HTR-8/SVneo (cell line): ENCODE results near the gene YWHAE.
"Not testable (repeated sequence)": the region's sequence is repeated elsewhere in the genome, so short reads cannot be mapped to it uniquely, and the experiment has no call there.

ENCODE experiments used
- DNase-seq: peaks from one replicate; pipeline ENCODE4 v3.0.0; 2011; ENCODE audit warnings: low spot score, mixed read lengths; ENCODE audit not compliant: insufficient read length
- FAIRE-seq: peaks from 2 replicates; lab custom pipeline; 2011; peaks lifted over from hg19 to GRCh38; lab: Jason Lieb, UNC

Gene YWHAE

DNA sequence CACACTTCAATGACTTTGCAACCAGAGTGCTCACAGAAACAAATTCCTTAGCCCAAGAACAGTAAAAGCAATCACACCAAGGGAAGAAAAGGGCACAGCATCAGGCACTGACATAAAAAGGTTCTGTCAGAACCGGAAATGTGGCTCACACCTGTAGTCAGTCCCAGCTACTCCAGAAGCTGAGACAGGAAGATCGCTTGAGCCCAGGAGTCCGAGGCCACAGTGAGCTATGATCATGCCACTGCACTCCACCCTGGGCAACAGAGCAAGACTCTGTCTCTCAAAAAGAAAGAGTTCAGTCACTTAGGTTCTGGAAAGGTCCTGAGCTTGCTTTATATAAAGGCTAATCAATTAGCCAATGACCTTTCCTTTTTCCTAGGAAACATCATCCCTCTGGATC is 22.7 kb downstream of the YWHAE start:
- no peak for FAIRE-seq

DNA sequence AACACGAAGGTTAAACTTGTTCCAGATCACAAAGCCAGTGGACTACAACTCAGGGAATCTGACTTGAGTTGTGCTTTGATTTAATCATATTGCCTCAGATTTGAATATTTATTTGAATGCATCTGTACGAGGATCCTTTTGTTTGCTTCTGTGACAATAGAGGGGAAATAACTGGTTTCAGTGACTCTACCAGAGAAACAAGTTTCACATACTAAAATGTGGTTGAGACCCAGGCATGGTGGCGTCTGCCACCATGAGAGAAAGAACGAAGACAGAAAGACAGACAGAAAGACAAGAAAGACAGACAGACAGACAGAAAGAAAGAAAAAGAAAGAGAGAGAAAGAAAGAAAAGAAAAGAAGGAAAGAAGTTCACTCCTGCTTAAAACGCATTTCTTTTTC is 24.0 kb downstream of the YWHAE start:
- DNase-seq (no peak), FAIRE-seq (no peak)

More for the DNA sequence above, 22.7 kb downstream of the YWHAE start:
- no peak for DNase-seq

DNA sequence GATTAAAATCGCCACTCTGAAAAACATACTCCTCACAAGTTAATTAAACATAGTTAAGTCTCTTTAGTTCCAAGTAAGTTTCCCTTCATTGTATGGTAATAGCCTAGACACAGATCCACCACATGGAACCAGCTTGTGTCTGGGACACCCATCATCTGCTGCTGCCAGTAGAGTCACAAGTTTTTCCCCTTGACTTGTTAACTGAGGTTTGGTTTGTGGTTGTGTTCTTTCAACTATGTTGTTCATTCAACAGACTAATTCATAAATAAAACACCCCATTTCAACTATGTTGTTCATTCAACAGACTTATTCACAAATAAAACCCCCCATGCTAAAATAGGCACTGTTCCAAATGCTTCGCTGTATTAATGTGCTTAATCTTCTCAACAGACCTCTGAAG is 24.4 kb downstream of the YWHAE start:
- FAIRE-seq = no peak
- no peak for DNase-seq

DNA sequence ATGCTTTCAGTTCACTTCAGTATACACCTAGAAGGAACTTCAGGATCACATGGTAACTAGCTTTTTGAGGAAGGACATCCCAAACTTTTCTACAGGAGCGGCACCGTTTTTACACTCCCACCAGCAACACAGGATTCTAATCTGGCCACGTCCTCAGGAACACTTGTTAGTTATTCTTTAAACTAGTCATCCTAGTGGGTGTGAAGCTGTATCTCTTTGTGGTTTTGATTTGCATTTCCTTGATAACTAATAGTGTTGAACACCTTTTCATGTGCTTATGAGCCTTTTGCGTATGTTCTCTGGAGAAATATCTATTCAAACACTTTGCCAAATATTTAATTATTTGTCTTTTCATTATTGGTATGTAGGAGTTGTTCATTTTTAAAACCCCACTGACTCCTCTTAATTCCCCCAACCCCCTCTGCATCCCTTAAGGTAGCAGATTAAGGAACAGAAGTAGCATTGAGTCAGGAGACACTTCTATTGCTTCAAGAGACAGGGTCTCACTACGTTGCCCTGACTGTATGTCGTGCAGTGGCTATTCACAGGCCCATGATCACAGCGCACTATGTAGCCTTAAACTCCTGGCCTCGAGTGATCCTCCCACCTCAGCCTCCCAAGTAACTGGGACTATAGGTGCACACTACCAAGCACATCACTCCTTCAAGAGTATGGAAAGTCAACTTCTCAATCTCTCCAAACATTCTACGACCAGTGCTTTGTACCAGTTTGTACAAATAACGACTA is 25.4 kb downstream of the YWHAE start:
- no peak for FAIRE-seq
- DNase-seq = no peak

DNA sequence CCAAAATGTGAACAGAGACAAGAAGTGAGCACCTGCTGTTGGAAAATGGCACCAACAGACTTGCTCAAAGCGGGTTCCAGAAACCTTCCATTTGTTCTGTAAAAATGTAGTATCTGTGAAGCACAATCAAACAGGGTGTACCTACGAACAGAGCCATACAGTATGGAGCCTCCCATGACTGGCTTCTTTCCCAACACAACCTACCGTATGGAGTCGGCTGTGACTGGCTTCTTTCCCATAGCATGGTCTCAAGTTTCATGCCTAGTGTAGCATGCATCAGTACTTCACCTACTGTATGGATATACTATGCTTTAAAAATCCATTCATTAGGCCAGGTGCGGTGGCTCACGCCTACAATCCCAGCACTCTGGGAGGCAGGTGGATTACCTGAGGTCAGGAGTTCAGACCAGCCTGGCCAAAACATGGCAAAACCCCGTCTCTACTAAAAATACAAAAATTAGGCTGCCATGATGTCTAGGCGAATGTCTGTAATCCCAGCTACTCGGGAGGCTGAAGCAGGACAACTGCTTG is 26.2 kb downstream of the YWHAE start:
- FAIRE-seq (no peak), DNase-seq (no peak)

DNA sequence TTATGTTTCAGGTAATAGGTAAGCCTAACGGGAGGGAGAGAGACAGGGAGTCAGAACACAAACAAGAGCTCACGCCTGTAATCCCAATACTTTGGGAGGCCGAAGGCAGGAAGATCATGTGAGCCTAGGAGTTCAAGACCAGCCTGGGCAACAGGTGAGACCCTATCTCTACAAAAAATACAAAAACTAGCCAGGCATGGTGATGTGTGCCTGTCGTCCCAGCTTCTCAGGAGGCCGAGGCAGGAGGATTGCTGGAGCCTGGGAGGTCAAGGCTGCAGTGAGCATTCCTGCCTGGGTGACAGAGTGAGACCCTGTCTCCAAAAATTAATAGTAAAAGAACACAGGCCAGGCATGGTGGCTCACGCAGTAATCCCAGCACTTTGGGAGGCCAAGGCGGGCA is 27.4 kb downstream of the YWHAE start:
- DNase-seq (no peak), FAIRE-seq (no peak)

DNA sequence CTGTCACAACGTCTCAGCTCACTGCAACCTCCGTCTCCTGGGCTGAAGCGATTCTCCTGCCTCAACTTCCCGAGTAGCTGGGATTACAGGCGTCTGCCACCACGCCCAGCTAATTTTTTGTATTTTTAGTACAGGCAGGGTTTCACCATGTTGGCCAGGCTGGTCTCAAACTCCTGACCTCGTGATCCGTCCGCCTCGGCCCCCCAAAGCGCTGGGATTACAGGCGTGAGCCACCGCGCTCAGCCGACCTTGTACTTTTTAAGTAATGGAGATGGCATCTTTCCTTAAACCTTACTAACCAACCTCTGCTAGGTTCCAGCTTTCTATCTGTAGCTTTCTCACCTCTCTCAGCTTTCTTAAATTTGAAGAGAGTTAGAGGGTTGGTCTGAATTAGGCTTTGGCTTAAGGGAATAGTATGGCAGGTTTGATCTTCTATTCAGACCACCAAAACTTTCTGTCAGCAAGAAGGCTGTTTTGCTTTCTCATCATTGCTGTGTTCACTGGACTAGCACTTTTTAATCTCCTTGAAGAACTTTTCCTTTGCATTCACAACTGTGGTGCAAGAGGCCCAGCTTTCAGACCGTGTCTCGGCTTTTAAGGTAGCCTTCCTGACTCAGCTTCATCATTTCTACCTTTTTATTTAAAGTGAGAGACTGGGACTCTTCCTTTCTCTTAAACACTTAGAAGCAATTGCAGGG is 28.0 kb downstream of the YWHAE start:
- no peak for DNase-seq
- FAIRE-seq = no peak

DNA sequence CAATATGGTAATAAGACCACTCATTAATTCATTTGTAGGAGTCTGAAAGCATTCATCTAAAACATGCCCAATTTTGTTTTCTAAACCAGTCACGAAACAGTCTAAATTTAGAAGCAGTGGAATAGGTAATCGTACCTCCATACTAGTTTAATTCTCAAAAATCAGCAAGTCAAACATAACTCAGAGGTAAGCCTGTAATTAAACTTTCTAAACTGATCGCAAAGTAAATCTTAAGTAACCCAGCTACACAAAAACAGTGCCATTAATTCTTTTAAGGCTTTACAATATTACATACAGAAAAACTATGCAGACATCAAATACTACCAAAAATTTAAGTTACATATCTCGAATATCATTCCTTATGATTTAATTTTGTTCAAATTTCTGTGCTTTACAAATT is 31.4 kb downstream of the YWHAE start:
- FAIRE-seq = no peak
- DNase-seq = no peak

DNA sequence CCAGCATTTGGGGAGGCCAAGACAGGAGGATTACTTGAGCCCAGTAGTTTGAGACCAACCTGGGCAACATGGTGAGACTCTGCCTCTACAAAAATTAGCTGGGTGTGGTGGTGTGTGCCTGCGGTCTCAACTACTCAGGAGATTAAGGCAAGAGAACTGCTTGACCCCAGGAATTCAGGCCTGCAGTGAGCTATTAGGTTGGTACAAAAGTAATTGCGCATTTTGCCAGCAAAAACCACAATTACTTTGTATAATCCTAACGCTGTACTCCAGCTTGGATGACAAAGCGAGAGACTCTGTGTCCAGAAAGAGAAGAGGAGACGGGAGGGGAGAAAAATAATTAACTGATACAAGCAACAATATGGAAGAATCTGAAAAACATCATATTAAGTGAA is 32.7 kb downstream of the YWHAE start:
- FAIRE-seq (no peak), DNase-seq (no peak)

DNA sequence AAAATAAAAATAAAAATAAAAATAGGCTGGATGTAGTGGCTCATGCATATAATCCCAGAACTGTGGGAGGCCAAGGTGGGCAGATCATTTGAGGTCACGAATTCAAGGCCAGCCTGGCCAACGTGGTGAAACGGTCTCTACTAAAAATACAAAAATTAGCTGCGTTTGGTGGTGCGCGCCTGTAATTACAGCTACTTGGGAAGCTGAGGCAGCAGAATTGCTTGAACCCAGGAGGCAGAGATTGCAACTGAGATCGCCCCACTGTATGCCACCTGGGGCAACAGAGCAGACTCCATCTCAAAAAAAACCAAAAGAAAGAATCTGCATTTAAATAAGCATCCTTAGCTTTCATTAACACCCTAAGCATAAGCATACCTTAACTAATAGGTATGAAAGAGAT is 33.8 kb downstream of the YWHAE start:
- FAIRE-seq = no peak
- no peak for DNase-seq

DNA sequence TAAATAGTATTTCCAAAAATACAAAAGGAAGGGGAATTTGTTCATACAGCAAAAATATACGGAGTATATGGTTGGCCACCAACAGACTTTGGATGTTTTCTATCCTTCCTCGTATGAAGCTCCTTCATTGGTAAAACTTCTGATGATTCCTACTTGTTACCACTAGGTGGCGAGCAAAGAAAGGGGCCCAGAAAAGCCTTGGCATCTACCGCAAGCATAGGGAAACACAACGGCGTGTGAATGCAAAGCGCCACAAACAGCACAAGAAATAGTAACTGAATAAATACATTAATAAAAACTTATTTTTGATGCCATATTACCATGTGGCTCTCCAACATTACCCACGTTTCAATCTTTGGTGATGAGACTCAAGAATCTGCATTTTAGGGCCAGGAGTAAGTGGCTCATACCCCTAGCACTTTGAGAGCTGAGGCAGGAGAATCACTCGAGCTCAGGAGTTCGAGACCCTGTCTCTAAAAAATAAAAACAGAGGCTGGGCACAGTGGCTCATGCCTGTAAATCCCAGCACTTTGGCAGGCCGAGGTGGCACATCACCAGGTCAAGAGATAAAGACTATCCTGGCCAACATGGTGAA is 34.5 kb downstream of the YWHAE start:
- DNase-seq = peak; percentile 74
- no peak for FAIRE-seq

DNA sequence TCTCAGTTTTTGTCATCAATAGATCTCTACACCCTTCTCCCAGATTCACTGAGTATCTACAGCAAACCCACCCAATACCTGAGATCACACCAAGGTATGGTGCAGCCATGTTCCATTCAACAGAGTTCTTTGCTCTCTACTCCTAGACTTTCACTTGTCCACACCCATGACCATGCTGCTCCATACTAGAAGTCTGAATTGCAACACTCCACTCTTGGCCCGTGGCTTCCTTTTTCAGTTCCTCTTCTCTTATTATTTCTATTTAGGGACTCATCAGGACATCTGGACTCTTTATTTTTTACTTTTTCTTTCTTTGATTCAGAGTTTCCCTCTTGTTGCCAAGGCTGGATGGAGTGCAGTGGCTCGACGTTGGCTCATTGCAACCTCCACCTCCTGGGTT is 37.1 kb downstream of the YWHAE start:
- DNase-seq (no peak), FAIRE-seq (no peak)

DNA sequence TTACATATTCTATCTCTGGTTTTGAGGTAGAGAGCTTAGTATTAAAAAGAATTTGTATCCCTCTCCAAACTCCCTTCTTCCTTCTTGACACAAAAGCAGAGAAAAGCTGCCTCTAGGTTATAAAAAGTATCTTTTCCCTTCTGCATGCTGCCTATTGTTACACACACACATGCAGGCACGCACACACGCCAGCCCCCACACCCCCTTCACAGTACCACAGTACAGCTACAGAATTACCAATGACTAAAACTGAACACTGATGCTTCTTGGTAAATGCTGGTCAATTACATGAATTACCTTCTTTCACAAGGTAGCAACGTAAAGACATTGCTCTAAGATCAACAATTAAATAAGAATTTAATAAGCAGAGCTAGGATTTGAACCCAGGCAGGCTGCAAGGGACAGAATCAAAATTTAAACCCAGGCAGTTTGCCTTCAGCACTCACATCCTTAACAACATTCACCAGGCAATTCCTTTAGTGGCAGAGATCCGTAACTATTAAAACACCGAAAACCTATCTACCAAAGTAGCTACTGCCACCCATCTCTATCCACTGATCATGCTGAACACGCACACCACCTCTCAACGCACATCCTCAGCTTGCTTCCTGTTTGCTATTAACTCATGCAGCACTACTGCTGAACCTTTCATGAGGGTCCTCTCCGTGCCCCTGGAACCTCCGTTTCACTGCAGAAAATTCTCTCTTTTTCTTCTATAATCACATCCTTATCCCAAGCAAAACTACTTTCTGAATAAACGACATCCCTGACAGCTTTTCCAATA is 37.8 kb downstream of the YWHAE start:
- DNase-seq = no peak
- FAIRE-seq = no peak

DNA sequence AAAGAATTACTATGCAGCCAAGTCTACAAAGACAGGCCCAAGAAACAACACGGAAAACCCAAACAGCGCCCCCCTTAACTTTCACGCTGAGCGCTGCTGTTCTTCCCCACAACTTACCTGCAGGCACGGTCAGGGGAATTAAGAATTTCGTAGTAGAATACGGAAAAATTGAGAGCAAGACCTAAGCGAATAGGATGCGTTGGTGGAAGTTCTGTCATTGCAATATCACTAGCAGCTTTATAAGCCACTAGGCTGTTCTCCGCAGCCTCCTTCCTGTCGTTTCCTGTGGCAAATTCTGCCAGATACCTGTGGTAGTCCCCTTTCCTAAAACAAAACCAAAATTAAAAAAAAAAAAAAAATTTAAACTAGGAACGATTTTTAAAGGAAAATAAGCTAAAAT is 39.0 kb downstream of the YWHAE start:
- FAIRE-seq = no peak

DNA sequence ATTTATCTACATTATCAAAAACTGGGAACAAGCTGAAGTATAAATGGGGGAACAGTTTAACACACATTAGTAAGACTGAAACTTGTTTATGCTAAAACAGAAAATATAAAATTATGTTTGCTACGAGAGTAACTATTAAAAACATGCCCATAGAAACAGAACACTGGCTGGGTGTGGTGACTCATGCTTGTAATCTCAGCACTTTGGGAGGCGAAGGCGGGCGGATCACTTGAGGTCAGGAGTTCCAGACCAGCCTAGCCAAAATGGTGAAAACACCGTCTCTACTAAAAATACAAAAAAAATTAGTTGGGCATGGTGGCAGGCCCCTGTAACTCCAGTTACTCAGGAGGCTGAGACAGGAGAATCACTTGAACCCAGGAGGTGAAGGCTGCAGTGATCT is 39.7 kb downstream of the YWHAE start:
- not testable (repeated sequence) for FAIRE-seq, DNase-seq

More for the DNA sequence above, 39.0 kb downstream of the YWHAE start:
- no peak for DNase-seq

DNA sequence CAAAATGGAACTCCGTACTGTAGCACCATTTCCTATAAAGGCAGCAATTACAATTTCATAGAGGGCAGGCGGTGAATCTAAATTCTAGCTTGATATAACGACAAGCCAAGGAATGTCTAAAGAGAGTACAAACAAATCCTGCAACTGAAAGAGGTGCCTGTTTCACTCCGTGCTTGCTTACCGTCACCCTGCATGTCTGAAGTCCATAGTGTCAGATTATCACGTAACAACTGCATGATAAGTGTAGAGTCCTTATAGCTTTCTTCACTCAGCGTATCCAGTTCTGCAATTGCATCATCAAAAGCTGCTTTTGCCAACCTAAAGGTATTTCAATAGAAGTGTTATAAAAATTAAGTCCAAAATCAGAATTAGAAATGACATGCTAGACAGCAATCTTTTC is 46.0 kb downstream of the YWHAE start:
- DNase-seq = no peak
- FAIRE-seq = no peak

DNA sequence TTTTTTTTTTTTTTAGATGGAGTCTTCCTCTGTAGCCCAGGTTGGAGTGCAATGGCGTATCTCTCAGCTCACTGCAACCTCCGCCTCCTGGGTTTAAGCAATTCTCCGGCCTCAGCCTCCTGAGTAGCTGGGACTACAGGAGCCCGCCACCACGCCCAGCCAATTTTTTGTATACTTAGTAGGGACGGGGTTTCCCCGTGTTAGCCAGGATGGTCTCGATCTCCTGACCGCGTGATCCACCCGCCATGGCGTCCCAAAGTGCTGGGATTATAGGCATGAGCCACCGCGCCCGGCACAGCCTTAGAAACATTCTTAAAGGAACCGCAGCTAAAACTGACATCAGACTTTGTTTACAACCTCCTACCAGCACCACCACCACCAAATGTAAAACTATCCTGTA is 47.5 kb downstream of the YWHAE start:
- DNase-seq, FAIRE-seq: not testable (repeated sequence)

DNA sequence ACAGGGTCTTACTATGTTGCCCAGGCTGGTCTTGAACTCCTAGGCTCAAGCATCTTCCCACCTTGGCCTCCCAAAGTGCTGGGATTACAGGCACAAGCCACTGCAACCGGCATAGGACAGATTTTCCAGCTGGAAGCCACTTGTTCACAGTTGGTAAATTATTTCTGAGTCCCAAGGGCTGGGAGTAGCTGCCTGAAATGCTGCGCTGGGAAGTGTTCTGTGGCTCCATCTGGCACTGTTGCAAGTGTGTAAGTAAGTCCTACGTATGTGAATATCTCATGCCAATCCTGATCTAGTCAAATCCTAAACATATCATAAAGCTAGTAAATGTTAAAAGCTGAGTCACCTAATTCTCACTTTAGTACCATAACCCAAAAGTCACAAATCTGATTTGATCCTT is 48.1 kb downstream of the YWHAE start:
- no peak for FAIRE-seq

DNA sequence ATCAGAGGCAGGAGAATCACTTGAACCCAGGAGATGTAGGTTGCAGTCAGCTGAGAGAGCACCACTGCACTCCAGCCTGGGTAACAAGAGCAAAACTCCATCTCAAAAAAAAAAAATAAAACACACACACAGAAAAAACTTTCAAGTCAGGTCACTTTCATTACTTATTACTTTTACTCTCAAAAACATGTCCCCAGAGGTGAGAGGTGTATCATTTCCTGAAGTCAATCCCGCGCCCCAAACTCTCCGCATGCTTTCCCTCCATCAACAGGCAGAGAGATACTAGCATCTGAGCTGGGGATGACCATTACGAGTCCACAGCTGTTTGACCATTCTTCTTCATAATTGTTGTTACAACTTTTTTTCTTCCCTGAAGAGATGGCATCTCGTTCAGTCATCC is 48.7 kb downstream of the YWHAE start:
- DNase-seq (no peak), FAIRE-seq (no peak)

More for the DNA sequence above, 48.1 kb downstream of the YWHAE start:
- DNase-seq = no peak

DNA sequence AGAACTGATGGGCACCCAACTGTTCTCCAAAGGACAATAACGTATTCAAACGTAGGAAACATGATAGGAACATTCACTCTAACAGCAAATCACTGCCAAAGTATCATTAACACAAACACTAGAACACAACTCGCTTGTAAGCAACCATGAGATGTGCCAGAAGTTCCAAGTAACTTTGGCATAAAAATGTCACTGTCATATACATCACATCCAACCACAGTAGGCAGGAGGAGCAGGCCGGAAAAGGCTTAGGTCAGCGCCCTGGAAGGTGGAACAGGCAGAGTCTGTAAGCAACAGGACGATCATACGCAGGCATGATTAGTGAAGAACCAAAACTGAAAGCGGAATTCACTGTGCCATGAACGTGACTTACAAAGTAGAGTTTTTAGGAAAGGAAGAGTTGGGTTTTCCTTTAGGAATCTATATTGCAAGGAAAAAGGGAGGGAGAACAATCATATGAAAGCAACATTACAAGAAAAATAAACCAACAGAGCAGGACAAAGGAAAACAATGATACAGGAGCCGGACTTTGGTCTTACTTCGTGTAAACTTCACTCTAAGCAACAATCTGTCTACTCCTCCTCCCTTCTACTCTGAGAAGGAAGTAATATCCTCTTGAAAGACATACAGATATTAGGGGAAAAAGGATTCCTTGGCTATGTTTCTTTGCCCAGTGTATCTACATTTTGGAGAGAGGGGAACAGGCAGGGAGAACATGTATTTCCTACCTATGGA is 52.3 kb downstream of the YWHAE start:
- FAIRE-seq = no peak
- no peak for DNase-seq
